B cell (primary cell): Measurements from ENCODE around the gene COMMD1.

Source experiments
- EZH2 ChIP-seq: IDR thresholded peaks from 2 replicates; pipeline ENCODE4 v1.6.1; 2012; ENCODE audit warnings: borderline replicate concordance, low read depth, mild to moderate bottlenecking, moderate library complexity, low read length; ENCODE audit not compliant: insufficient read depth, poor library complexity, severe bottlenecking
- TF ChIP-seq, protein P1 (sequence below): fragments of 200-600 bp; IDR thresholded peaks from one replicate; pipeline ENCODE4 v1.8.0; 2022; ENCODE audit warnings: antibody characterized with exemption, mild to moderate bottlenecking

DNA sequence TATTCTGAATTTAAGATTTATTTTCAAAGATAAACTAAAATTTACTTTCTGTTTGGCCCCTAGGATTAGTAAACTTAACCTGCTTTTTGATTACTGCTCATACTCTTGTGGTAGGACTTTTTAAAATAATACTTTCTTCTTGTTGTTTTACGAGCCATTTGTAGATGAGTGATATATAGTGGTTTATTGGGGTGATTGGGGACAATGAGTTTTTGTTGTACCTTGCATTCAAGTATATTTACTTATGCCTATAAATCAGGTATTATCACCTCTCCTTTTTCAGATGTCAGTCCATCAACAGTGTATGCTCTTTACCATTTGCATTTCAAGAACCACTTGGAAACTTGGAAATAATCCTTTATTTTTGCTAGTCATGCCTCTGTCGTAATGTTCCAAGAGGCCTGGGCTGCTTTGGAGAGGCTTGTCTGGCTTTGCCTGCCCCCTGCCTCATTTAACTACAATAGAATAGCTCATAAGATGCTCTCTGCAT lies 131.3 kb downstream of the COMMD1 start:
- TF ChIP-seq, protein P1, sequence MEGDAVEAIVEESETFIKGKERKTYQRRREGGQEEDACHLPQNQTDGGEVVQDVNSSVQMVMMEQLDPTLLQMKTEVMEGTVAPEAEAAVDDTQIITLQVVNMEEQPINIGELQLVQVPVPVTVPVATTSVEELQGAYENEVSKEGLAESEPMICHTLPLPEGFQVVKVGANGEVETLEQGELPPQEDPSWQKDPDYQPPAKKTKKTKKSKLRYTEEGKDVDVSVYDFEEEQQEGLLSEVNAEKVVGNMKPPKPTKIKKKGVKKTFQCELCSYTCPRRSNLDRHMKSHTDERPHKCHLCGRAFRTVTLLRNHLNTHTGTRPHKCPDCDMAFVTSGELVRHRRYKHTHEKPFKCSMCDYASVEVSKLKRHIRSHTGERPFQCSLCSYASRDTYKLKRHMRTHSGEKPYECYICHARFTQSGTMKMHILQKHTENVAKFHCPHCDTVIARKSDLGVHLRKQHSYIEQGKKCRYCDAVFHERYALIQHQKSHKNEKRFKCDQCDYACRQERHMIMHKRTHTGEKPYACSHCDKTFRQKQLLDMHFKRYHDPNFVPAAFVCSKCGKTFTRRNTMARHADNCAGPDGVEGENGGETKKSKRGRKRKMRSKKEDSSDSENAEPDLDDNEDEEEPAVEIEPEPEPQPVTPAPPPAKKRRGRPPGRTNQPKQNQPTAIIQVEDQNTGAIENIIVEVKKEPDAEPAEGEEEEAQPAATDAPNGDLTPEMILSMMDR, result no peak
- TF ChIP-seq EZH2, result no peak
